CD4-positive, alpha-beta T cell (primary cell): ENCODE data around the gene RHBDL3. TPM values are rescaled to one million over a fixed set of nuclear protein-coding genes. Genes with fewer than 3 reads are reported as not detected.

Source experiments
- ATAC-seq: fragments of 200-7000 bp; cut with Tn5 transposase; one replicate; pipeline ENCODE4 v1.10.0; 2022; ENCODE audit warnings: mild to moderate bottlenecking; ENCODE audit not compliant: poor library complexity
- CTCF ChIA-PET: fragments of 350-600 bp; sonication (Branson Sonifier 250); formaldehyde crosslinking; loops from one replicate; lab custom pipeline; 2021; ENCODE audit warnings: antibody characterized with exemption, inconsistent platforms; lab: Charles Lee
- POLR2A ChIA-PET: fragments of 350-600 bp; sonication (Branson Sonifier 250); formaldehyde crosslinking; loops from one replicate; lab custom pipeline; 2021; ENCODE audit warnings: antibody characterized with exemption, inconsistent platforms; lab: Charles Lee
- DNase-seq, 14 experiments: peaks; one replicate each; pipeline ENCODE4 v3.0.0-alpha.2; 2013 to 2020; ENCODE audit warnings: mixed read lengths in 2 of 14
- H3K27ac ChIP-seq, 2 donors: one replicate each; pipeline versions ENCODE4 v1.5.1 to v1.7.0; 2013; ENCODE audit warnings: low read length in 2 of 2, low read depth in 1 of 2, mild to moderate bottlenecking in 1 of 2
- H3K27me3 ChIP-seq, 2 experiments: 1 replicate in 1 of 2; 2 replicates in 1 of 2; pipeline versions ENCODE4 v1.6.1 to v1.7.0; 2013; ENCODE audit warnings: low read length in 2 of 2, control low read depth in 1 of 2, mild to moderate bottlenecking in 1 of 2, moderate library complexity in 1 of 2; ENCODE audit not compliant: insufficient read depth in 2 of 2, control insufficient read depth in 1 of 2
- H3K36me3 ChIP-seq: one replicate; pipeline ENCODE4 v1.6.1; 2013; ENCODE audit warnings: low read length, control low read depth; ENCODE audit not compliant: insufficient read depth
- H3K4me1 ChIP-seq: one replicate; pipeline ENCODE4 v1.6.1; 2013; ENCODE audit warnings: low read length, control low read depth; ENCODE audit not compliant: insufficient read depth
- H3K4me3 ChIP-seq: one replicate; pipeline ENCODE4 v1.5.1; 2013; ENCODE audit warnings: mild to moderate bottlenecking, low read length, moderate library complexity
- H3K9me3 ChIP-seq, 2 experiments: 1 replicate in 1 of 2; 2 replicates in 1 of 2; pipeline versions ENCODE4 v1.6.1 to v1.7.0; 2013; ENCODE audit warnings: low read length in 2 of 2, mild to moderate bottlenecking in 2 of 2, control low read depth in 1 of 2, moderate library complexity in 1 of 2; ENCODE audit not compliant: control insufficient read depth in 1 of 2, insufficient read depth in 1 of 2
- H3K27ac Mint-ChIP-seq: one replicate; pipeline ENCODE4 v1.8.0; 2020; ENCODE audit warnings: mixed read lengths
- H3K27me3 Mint-ChIP-seq: one replicate; pipeline ENCODE4 v1.8.0; 2021; ENCODE audit warnings: mixed read lengths
- H3K36me3 Mint-ChIP-seq: one replicate; pipeline ENCODE4 v1.8.0; 2021; ENCODE audit warnings: low read depth, mixed read lengths
- H3K4me1 Mint-ChIP-seq: one replicate; pipeline ENCODE4 v1.8.0; 2021; ENCODE audit warnings: low read depth, mixed read lengths
- H3K4me3 Mint-ChIP-seq: one replicate; pipeline ENCODE4 v1.8.0; 2020; ENCODE audit warnings: mild to moderate bottlenecking, mixed read lengths
- H3K9me3 Mint-ChIP-seq: one replicate; pipeline ENCODE4 v1.8.0; 2020; ENCODE audit warnings: mixed read lengths
- intact Hi-C, 2 experiments: fragments of 100-400 bp; cut with DNase I in 1 of 2; cut with micrococcal nuclease in 1 of 2; formaldehyde crosslinking; loops; one replicate each; pipeline versions ENCODE4 v1.15.1 to v1.9.0; 2023 to 2025; cut with DNase I, micrococcal nuclease
- total RNA-seq, 174 experiments: library from RNA in 2 of 174; stranded (reverse) in 2 of 174; gene quantifications; one replicate each; pipeline ENCODE4 v1.2.3 and lab custom pipeline; 2021 to 2026
- TF ChIP-seq, protein P1 (sequence below): fragments of 200-600 bp; IDR thresholded peaks from one replicate; pipeline ENCODE4 v1.8.0; 2022; ENCODE audit warnings: antibody characterized with exemption, mild to moderate bottlenecking

Gene RHBDL3
- total RNA-seq, 2 experiments from 2014 or later = 0.08 TPM; not detected in 1

- H3K27me3 ChIP-seq = peaks cover 31 to 47% of the 10 kb centered on the region in 2 experiments
- H3K9me3 Mint-ChIP-seq = no peaks in the 10 kb centered on the region
- intact Hi-C loops = no loop called here
- H3K27ac ChIP-seq = no peak overlapping the region
- H3K9me3 ChIP-seq = no peaks in the 10 kb centered on the region
- H3K4me3 Mint-ChIP-seq = peak overlapping the region; percentile 89
- peaks cover 24% of the 10 kb centered on the region for H3K4me1 ChIP-seq
- H3K36me3 ChIP-seq = no peaks in the 10 kb centered on the region
- no peak overlapping the region for H3K4me3 ChIP-seq
- POLR2A ChIA-PET = no interaction called here
- CTCF ChIA-PET = interaction anchor here (1.7 kb wide), 1 partner anchor 11 kb away, joined by 4 read pairs; no protein-coding TSS in a partner anchor
- H3K27me3 Mint-ChIP-seq = peaks cover 81% of the 10 kb centered on the region
- peaks cover 29% of the 10 kb centered on the region for H3K4me1 Mint-ChIP-seq
- H3K36me3 Mint-ChIP-seq = no peaks in the 10 kb centered on the region
- ATAC-seq (no peak), DNase-seq (no peak)
- no peak overlapping the region for H3K27ac Mint-ChIP-seq
- TF ChIP-seq, protein P1, sequence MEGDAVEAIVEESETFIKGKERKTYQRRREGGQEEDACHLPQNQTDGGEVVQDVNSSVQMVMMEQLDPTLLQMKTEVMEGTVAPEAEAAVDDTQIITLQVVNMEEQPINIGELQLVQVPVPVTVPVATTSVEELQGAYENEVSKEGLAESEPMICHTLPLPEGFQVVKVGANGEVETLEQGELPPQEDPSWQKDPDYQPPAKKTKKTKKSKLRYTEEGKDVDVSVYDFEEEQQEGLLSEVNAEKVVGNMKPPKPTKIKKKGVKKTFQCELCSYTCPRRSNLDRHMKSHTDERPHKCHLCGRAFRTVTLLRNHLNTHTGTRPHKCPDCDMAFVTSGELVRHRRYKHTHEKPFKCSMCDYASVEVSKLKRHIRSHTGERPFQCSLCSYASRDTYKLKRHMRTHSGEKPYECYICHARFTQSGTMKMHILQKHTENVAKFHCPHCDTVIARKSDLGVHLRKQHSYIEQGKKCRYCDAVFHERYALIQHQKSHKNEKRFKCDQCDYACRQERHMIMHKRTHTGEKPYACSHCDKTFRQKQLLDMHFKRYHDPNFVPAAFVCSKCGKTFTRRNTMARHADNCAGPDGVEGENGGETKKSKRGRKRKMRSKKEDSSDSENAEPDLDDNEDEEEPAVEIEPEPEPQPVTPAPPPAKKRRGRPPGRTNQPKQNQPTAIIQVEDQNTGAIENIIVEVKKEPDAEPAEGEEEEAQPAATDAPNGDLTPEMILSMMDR = no peak
Observed at GRCh38 chr17:32264140-32264799, 1.4 kb upstream of the RHBDL3 start.

DNA sequence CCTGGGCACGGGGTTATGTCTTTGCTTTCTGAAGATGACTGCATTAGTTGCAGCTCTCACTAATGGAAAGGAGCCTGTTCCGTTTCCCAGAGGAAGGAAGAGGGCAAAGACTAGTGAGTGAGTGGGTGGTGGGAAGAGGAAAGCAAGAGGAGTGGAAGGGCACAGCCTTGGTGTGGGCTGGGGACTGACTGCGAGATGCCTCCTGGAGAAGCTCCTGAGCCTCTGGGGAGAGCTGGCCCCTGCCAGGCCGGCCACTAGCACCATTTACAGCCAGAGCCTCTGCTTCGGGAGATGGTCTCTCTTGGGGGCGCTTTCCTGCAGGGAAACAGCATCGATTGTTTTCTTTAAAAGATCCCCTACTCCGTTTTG, 825 bp upstream of the RHBDL3 start:
- intact Hi-C loops = no loop called here
- H3K9me3 Mint-ChIP-seq = no peaks in the 10 kb centered on the region
- H3K4me1 ChIP-seq = peaks cover 24% of the 10 kb centered on the region
- no peak overlapping the region for H3K27ac ChIP-seq
- H3K4me3 Mint-ChIP-seq = peak overlapping the region; percentile 89
- H3K4me3 ChIP-seq = no peak overlapping the region
- H3K27me3 ChIP-seq = peaks cover 32 to 52% of the 10 kb centered on the region in 2 experiments
- no peaks in the 10 kb centered on the region for H3K36me3 ChIP-seq
- H3K27ac Mint-ChIP-seq = no peak overlapping the region
- H3K4me1 Mint-ChIP-seq = peaks cover 29% of the 10 kb centered on the region
- H3K36me3 Mint-ChIP-seq = no peaks in the 10 kb centered on the region
- TF ChIP-seq, protein P1 = no peak
- DNase-seq (no peak), ATAC-seq (no peak)
- H3K9me3 ChIP-seq = no peaks in the 10 kb centered on the region
- ChIA-PET POLR2A (no interaction called here), CTCF (no interaction called here)
- H3K27me3 Mint-ChIP-seq = peaks cover 81% of the 10 kb centered on the region

DNA sequence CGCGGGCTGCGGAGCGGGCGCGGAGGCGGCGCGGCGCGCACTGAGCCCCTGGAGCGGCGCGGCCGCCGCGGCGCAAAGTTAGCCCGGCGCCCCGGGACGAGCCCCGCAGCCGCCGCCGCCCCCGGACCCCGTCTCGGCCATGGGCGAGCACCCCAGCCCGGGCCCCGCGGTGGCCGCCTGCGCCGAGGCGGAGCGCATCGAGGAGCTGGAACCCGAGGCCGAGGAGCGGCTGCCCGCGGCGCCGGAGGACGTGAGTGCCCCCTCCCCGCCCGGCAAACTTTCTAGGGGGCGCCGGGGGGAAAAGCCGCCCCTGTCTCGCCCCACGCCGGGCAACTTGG, 388 bp downstream of the RHBDL3 start:
- DNase-seq (no peak), ATAC-seq (no peak)
- Mint-ChIP-seq H3K4me3 (no peak overlapping the region), H3K27me3 (peaks cover 81% of the 10 kb centered on the region), H3K4me1 (peaks cover 29% of the 10 kb centered on the region), H3K9me3 (no peaks in the 10 kb centered on the region), H3K36me3 (no peaks in the 10 kb centered on the region), H3K27ac (no peak overlapping the region)
- H3K4me1 ChIP-seq = peaks cover 24% of the 10 kb centered on the region
- no peaks in the 10 kb centered on the region for H3K36me3 ChIP-seq
- H3K4me3 ChIP-seq = peak overlapping the region; percentile 57
- H3K27me3 ChIP-seq = peaks cover 42 to 60% of the 10 kb centered on the region in 2 experiments
- intact Hi-C loops = no loop called here
- TF ChIP-seq, protein P1 = no peak
- POLR2A ChIA-PET = interaction anchor here (0.9 kb wide), 1 partner anchor 8 kb away, joined by 4 read pairs; no protein-coding TSS in a partner anchor
- H3K27ac ChIP-seq = no peak overlapping the region
- no peaks in the 10 kb centered on the region for H3K9me3 ChIP-seq
- CTCF ChIA-PET = no interaction called here
